HL-60/S4 treated with retinoic acid at 250 ng/mL for 4 days and 3 days (cell line): ENCODE measurements around the gene CUZD1.
"Not testable (repeated sequence)": the region's sequence is repeated elsewhere in the genome, so short reads cannot be mapped to it uniquely, and the experiment has no call there.

Experiments used
- in situ Hi-C: fragments of 300-500 bp; cut with MboI; formaldehyde crosslinking; loops from 2 replicates; pipeline ENCODE4 v1.7.0; 2022; ENCODE audit warnings: low sequenced_read_pairs

Gene CUZD1

GRCh38 chr10:122845783-122846332 is at the start of gene CUZD1:
TSS of gene CUZD1 (minus strand) at chr10:122845857. CDS start at chr10:122845843, 14 bp downstream.
- in situ Hi-C loops, result no loop called here

GRCh38 chr10:122894261-122894944 is 48.7 kb upstream of the CUZD1 start:
- in situ Hi-C loops, result no loop called here

- in situ Hi-C loops, result no loop called here
These were observed 38.5 kb upstream of the CUZD1 start for GRCh38 chr10:122884166-122884565.

- in situ Hi-C loops, result no loop called here
These were observed 37.1 kb upstream of the CUZD1 start for GRCh38 chr10:122882766-122883165.

- in situ Hi-C loops, result no loop called here
These were observed 33.9 kb upstream of the CUZD1 start, which contains the start of gene FAM24B for GRCh38 chr10:122879339-122880273. TSS of gene FAM24B (minus strand) at chr10:122879581. CDS start at chr10:122850515, 29,066 bp downstream.

- in situ Hi-C loops, result no loop called here
These were observed 33.2 kb upstream of the CUZD1 start for GRCh38 chr10:122878799-122879338.

GRCh38 chr10:122877264-122877663 is 31.6 kb upstream of the CUZD1 start:
- in situ Hi-C loops, result no loop called here

GRCh38 chr10:122876467-122876855 is 30.8 kb upstream of the CUZD1 start:
- in situ Hi-C loops, result no loop called here

- in situ Hi-C loops, result no loop called here
These were observed 30.3 kb upstream of the CUZD1 start for GRCh38 chr10:122875843-122876466.

GRCh38 chr10:122871947-122872346 is 26.3 kb upstream of the CUZD1 start:
- in situ Hi-C loops, result not testable (repeated sequence)

GRCh38 chr10:122868768-122869167 is 23.1 kb upstream of the CUZD1 start:
- in situ Hi-C loops, result not testable (repeated sequence)

GRCh38 chr10:122866757-122867482 is 21.3 kb upstream of the CUZD1 start:
- in situ Hi-C loops, result not testable (repeated sequence)

GRCh38 chr10:122864901-122865300 is 19.2 kb upstream of the CUZD1 start:
- in situ Hi-C loops, result no loop called here

GRCh38 chr10:122864194-122864592 is 18.5 kb upstream of the CUZD1 start:
- in situ Hi-C loops, result no loop called here

GRCh38 chr10:122863216-122864193 is 17.8 kb upstream of the CUZD1 start:
- in situ Hi-C loops, result no loop called here

- in situ Hi-C loops, result no loop called here
These were observed 16.1 kb upstream of the CUZD1 start for GRCh38 chr10:122861711-122862161.

GRCh38 chr10:122859527-122859926 is 13.9 kb upstream of the CUZD1 start:
- in situ Hi-C loops, result no loop called here

GRCh38 chr10:122858042-122858441 is 12.4 kb upstream of the CUZD1 start:
- in situ Hi-C loops, result not testable (repeated sequence)

GRCh38 chr10:122856902-122857301 is 11.2 kb upstream of the CUZD1 start:
- in situ Hi-C loops, result no loop called here
